Uterus (tissue), 2 donors: ENCODE measurements around the gene TANC1.

ENCODE experiments used
- POLR2A ChIP-seq, 2 donors: fragments of 450-650 bp; IDR thresholded peaks; one replicate each; pipeline ENCODE4 v1.6.1; 2016; ENCODE audit warnings: antibody characterized with exemption in 2 of 2, mild to moderate bottlenecking in 1 of 2, moderate library complexity in 1 of 2
- TF ChIP-seq, protein P1 (sequence below), 4 experiments: fragments of 200-600 bp in 2 of 4; fragments of 450-650 bp in 2 of 4; sonication (generic) in 2 of 4; IDR thresholded peaks; one replicate each; pipeline ENCODE4 v1.5.1; 2016 to 2019; ENCODE audit warnings: antibody characterized with exemption in 4 of 4, mild to moderate bottlenecking in 2 of 4, moderate library complexity in 1 of 4

DNA sequence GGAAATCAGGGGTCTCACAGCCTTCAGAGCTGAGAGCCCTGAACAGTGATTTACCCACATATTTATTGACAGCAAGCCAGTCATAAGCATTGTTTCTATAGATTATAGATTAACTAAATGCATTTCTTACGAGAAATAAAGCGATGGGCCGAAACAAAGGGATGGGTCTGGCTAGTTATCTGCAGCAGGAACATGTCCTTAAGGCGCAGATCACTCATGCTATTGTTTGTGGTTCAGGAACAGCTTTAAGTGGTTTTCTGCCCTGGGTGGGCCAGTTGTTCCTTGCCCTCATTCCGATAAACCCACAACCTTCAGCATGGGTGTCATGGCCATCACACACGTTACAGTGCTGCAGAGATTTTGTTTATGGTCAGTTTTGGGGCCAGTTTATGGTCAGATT is 36.4 kb downstream of the TANC1 start:
- TF ChIP-seq, protein P1, sequence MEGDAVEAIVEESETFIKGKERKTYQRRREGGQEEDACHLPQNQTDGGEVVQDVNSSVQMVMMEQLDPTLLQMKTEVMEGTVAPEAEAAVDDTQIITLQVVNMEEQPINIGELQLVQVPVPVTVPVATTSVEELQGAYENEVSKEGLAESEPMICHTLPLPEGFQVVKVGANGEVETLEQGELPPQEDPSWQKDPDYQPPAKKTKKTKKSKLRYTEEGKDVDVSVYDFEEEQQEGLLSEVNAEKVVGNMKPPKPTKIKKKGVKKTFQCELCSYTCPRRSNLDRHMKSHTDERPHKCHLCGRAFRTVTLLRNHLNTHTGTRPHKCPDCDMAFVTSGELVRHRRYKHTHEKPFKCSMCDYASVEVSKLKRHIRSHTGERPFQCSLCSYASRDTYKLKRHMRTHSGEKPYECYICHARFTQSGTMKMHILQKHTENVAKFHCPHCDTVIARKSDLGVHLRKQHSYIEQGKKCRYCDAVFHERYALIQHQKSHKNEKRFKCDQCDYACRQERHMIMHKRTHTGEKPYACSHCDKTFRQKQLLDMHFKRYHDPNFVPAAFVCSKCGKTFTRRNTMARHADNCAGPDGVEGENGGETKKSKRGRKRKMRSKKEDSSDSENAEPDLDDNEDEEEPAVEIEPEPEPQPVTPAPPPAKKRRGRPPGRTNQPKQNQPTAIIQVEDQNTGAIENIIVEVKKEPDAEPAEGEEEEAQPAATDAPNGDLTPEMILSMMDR (IDR thresholded peaks at IDR 0.05), result no peak
- no peak for TF ChIP-seq POLR2A (IDR thresholded peaks at IDR 0.05)
